GM18868 (cell line): Measurements from ENCODE around the gene COL28A1.
"Not testable (repeated sequence)": the region's sequence is repeated elsewhere in the genome, so short reads cannot be mapped to it uniquely, and the experiment has no call there.

ENCODE experiments used
- ATAC-seq: cut with Tn5 transposase; IDR thresholded peaks from one replicate; pipeline ENCODE4 v1.9.1; 2021; ENCODE audit warnings: mild to moderate bottlenecking, moderate library complexity; ENCODE audit not compliant: unreplicated experiment

COL28A1 gene

DNA sequence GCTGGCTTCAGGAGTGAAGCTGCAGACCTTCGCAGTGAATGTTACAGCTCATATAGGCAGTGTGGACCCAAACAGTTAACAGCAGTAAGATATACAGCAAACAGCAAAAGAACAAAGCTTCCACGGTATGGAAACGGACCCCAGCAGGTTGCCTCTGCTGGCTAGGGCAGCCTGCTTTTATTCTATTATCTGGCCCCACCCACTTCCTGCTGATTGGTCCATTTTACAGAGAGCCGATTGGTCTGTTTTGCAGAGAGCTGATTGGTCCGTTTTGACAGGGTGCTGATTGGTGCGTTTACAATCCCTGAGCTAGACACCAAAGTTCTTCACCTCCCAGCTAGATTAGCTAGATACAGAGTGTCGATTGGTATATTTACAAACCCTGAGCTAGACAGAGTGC lies 58.0 kb downstream of the COL28A1 start:
- ATAC-seq: not testable (repeated sequence)

DNA sequence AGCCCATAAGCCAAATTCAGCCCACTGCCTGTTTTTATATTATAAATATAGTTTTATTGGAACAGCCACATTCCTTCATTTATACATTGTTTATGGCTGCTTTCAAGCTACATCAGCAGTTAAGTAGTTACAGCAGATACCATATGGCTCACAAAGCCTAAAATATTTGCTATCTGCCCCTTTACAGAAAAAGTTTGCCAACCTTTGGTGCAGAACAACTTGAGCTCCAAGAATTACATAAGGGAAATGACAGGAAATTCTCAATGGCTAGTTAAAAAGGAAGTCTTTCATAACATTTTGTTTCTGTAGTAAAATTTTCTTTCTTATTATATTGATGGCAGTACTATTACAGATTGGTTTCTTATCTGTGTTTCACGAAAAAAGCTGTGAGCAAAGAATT lies 59.3 kb downstream of the COL28A1 start:
- no peak for ATAC-seq

- ATAC-seq: no peak
Measured at GRCh38 chr7:7475601-7476000, 60.1 kb downstream of the COL28A1 start.

- ATAC-seq: no peak
Measured at GRCh38 chr7:7474436-7474835, 61.2 kb downstream of the COL28A1 start.

DNA sequence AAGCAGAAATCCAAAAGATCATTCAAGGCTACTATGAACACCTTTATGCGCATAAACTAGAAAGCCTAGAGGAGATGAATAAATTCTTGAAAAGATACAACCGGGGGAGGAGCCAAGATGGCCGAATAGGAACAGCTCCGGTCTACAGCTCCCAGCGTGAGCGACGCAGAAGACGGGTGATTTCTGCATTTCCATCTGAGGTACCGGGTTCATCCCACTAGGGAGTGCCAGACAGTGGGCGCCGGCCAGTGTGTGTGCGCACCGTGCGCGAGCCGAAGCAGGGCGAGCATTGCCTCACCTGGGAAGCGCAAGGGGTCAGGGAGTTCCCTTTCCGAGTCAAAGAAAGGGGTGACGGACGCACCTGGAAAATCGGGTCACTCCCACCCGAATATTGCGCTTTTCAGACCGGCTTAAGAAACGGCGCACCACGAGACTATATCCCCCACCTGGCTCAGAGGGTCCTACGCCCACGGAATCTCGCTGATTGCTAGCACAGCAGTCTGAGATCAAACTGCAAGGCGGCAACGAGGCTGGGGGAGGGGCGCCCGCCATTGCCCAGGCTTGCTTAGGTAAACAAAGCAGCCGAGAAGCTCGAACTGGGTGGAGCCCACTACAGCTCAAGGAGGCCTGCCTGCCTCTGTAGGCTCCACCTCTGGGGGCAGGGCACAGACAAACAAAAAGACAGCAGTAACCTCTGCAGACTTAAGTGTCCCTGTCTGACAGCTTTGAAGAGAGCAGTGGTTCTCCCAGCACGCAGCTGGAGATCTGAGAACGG lies 70.5 kb downstream of the COL28A1 start:
- not testable (repeated sequence) for ATAC-seq

- ATAC-seq: no peak
Measured at GRCh38 chr7:7454000-7454399, 81.7 kb downstream of the COL28A1 start.

- no peak for ATAC-seq
Measured at GRCh38 chr7:7452652-7453051, 83.0 kb downstream of the COL28A1 start.

- no peak for ATAC-seq
Measured at GRCh38 chr7:7452119-7452518, 83.6 kb downstream of the COL28A1 start.

- ATAC-seq: no peak
Measured at GRCh38 chr7:7449055-7449454, 86.6 kb downstream of the COL28A1 start.

- ATAC-seq: no peak
Measured at GRCh38 chr7:7446616-7447015, 89.1 kb downstream of the COL28A1 start.

GRCh38 chr7:7443806-7444350 lies 91.8 kb downstream of the COL28A1 start:
- no peak for ATAC-seq

GRCh38 chr7:7439564-7439963 lies 96.1 kb downstream of the COL28A1 start:
- ATAC-seq: no peak

GRCh38 chr7:7438851-7439250 lies 96.8 kb downstream of the COL28A1 start:
- no peak for ATAC-seq

DNA sequence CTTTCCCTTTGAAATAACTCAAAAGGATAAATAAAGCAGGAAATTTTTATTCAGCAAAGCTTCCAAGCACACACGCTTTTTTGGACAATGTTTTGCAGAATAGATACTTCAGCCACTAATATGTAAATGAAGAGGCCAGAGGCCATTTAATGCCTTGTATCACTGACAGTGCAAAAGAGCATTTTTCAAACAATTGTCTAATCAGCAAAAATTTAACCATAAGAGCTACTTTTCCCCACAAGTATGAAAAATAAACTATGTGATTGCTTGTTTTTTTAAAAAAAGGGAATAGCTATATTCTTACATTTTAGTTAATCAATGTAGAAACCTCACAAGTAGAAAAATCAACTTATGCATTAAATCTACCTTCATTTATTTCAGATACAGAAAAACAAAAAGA lies 99.7 kb downstream of the COL28A1 start:
- no peak for ATAC-seq

DNA sequence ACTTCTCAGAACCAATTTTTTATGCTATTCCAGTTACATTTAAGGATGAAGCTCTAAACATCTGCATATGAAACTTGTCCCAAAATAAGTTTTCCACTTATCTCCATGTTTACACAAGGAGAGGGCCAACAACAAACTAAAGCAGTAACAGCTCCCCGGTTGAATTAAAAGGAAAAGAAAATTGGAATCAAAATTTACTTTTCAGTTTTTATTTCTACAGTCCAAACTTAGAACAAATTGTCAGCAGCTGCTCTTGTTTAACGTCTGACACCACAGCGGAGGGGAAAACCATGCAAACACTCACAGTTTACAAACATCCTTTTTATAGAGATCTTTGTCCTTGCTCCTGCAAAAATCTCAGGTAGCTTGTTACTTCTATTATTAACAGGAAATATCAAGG lies 101.3 kb downstream of the COL28A1 start:
- ATAC-seq: no peak

DNA sequence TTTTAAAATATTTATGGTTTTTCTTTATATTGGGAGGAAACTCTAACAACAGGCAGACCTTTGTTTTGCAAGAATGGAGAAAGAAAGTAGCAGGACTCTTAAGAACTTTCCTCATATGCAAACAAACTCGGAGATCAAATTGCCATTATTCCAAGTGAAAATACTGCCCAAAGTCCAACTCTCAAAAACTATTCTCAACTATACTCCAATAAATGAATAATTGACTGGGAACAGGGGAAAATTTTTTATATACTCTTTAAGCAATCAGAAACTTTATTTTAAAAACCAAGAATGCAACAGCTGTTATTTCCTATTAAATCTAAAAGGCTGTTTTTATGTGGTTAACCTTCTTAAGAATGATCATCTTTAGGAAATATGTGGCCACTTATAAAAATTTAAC lies 101.9 kb downstream of the COL28A1 start:
- no peak for ATAC-seq

DNA sequence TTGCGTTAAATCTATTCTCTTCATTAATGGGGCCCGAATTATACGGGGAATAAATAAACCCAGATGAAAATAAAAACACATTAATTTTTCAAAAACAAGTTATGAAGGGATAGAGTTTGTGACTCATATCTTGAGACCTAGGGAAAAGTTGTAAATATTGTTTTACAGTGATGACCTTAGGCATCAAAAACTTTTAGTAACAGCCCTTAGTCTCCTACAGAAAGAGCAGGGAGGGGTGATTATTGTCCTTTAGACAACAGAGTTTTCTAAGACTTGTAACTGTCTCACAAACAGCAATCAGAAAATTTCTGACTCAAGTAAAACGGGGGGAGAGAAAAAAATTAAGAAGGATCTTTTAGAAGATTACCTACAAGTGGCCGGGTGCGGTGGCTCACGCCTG lies 102.7 kb downstream of the COL28A1 start:
- no peak for ATAC-seq

GRCh38 chr7:7428806-7429205 lies 106.9 kb downstream of the COL28A1 start:
- ATAC-seq: no peak

GRCh38 chr7:7427363-7427762 lies 108.3 kb downstream of the COL28A1 start:
- ATAC-seq: no peak

- ATAC-seq: no peak
Measured at GRCh38 chr7:7426676-7427075, 109.0 kb downstream of the COL28A1 start.

- no peak for ATAC-seq
Measured at GRCh38 chr7:7425321-7425720, 110.4 kb downstream of the COL28A1 start.

GRCh38 chr7:7424151-7424873 lies 111.4 kb downstream of the COL28A1 start:
- ATAC-seq: peak; percentile 82
